ENCODE data around the gene KRT4. TPM values are rescaled to one million over a fixed set of nuclear protein-coding genes. Genes with fewer than 3 reads are reported as not detected.
"Not testable (repeated sequence)": the region's sequence is repeated elsewhere in the genome, so short reads cannot be mapped to it uniquely, and the experiment has no call there.

The KRT4 gene
- total RNA-seq, 8 experiments from 2014 or later: 0.14 to 1.7 (median 0.66) TPM; not detected in 3

DNA sequence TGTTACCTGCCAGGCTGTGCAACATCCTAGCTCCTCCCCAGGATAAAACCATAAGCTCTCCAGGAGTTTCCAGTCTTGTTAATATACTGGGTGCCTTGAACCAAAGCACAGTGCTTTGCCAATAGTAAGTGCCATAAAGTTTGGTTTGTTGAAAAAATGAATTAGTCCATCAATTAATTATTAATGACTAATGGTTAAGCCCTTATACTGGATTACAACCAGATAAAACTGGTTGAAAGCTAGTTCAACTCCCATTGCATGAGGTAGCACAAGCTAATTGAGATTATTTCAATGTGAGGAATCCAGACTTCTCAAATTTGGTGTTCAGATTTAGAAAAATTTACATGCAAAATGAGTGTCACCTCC is 16.4 kb downstream of the KRT4 start:
- no peak for ATAC-seq (replicated peaks in 6 of 8)
- Histone ChIP-seq H3K4me3 (no peak overlapping the region), H3K4me1 (replicated peaks in 1 of 2) (peaks cover 0 to 2% of the 10 kb centered on the region in 2 donors), H3K27ac (no peak overlapping the region)
- in situ Hi-C loops (cut with MboI; ENCODE audit: low pct_unique_long_range_greater_than_20kb in 2 of 9, low sequenced_read_pairs in 9 of 9, unreplicated experiment in 9 of 9): no loop called here

DNA sequence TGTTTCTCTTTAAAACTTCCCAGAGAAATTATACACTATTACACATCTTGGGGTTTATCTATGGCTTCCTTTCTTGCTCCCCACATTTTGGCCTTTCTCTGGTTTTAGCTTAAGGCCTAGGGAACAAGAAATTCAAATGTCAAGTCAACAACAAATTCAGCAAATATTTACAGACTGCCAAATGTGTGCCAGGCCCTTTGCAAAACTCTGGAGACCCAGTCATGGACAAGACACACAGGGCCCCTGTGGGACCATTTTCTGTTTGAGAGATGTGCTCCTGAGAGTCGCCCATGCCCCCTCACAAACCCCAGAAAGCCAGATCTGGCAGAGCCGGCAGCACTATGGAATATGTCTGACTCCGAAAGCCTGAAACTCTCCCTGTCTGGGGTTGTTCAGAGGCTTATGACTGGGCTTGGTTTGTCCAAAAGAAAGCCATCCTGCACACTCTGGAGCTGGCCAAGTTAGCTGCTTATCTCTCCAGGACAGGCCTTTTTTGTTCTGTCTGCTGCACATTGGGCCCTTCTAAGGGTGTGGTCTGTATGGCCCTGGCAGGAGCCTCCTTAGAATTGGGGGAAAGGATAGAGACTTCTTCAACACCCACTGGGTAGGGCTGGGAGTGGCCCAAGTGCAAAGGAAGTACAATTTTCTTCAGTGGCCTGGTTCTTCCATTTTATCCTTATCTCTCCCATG is 16.9 kb downstream of the KRT4 start:
- no peak overlapping the region for H3K27ac ChIP-seq
- ATAC-seq (replicated peaks in 6 of 8): no peak
- in situ Hi-C loops (cut with MboI; ENCODE audit: low pct_unique_long_range_greater_than_20kb in 2 of 9, low sequenced_read_pairs in 9 of 9, unreplicated experiment in 9 of 9): no loop called here
- H3K4me1 ChIP-seq (replicated peaks in 1 of 2): peaks cover 0 to 2% of the 10 kb centered on the region in 2 donors
- no peak overlapping the region for H3K4me3 ChIP-seq
- 0 to 92% (median 57%) methylated on average over 1 to 2 of the region's 3 CpGs; no CpG with 5 or more reads in 5 of the 10 experiments for WGBS, 10 experiments

DNA sequence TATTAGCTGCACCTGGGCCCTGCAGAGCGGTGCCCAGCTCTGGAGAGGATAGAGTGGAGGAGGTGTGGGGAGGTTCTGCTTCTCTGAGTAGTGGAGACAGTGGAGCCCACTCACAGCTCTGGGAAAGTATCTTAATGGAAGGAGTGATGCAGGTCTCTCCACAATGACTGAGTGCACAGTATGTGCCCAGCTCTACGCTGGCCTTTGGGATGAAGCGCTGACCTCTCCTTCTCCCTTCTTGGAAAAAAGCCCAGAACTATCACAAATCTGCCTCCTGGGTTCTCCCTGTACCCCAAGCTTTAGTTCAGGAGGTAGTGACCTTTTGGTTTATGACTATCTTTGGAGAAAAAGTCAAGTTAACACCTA is 17.5 kb downstream of the KRT4 start:
- Histone ChIP-seq H3K27ac (no peak overlapping the region), H3K4me1 (replicated peaks in 1 of 2) (peaks cover 0 to 2% of the 10 kb centered on the region in 2 donors), H3K4me3 (no peak overlapping the region)
- ATAC-seq (replicated peaks in 6 of 8): no peak
- 75 to 100% (median 100%) methylated on average over 1 to 2 of the region's 3 CpGs; no CpG with 5 or more reads in 7 of the 10 experiments for WGBS, 10 experiments
- in situ Hi-C loops (cut with MboI; ENCODE audit: low pct_unique_long_range_greater_than_20kb in 2 of 9, low sequenced_read_pairs in 9 of 9, unreplicated experiment in 9 of 9): no loop called here

GRCh38 chr12:52795694-52796428 is 18.1 kb downstream of the KRT4 start, which contains the start of gene KRT3:
Gene KRT3 (minus strand): TSS chr12:52796117. CDS start chr12:52796042, 75 bp downstream.
- ATAC-seq (replicated peaks in 6 of 8): no peak
- H3K27ac ChIP-seq: no peak within 1 kb of the TSS
- in situ Hi-C loops (cut with MboI; ENCODE audit: low pct_unique_long_range_greater_than_20kb in 2 of 9, low sequenced_read_pairs in 9 of 9, unreplicated experiment in 9 of 9): no loop called here
- no peak within 1 kb of the TSS for H3K4me3 ChIP-seq
- 67 to 89% (median 78%) methylated on average over 1 to 13 of the region's 17 CpGs; no CpG with 5 or more reads in 2 of the 10 experiments for WGBS, 10 experiments
- H3K4me1 ChIP-seq (replicated peaks in 1 of 2): peaks cover 0 to 2% of the 10 kb centered on the region in 2 donors

DNA sequence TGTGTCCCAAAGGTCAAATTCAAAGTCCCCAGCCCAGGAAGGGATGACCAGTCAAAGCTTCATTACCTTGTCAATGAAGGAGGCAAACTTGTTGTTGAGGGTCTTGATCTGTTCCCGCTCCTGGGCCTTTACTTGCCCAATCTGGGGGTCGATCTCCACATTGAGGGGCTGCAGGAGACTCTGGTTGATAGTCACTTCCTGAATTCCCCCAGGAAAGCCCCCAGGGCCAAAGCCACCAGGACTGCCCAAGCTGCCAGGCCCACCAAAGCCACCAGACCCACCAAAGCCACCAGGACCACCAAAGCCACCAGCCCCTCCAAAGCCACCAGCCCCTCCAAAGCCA is 18.6 kb downstream of the KRT4 start:
- H3K27ac ChIP-seq; in situ Hi-C loops (cut with MboI; ENCODE audit: low pct_unique_long_range_greater_than_20kb in 2 of 9, low sequenced_read_pairs in 9 of 9, unreplicated experiment in 9 of 9); H3K4me3 ChIP-seq; ATAC-seq (replicated peaks in 6 of 8); H3K4me1 ChIP-seq (replicated peaks in 1 of 2): not testable (repeated sequence)
- WGBS, 10 experiments: 60 to 100% methylated on average over 1 of the region's 2 CpGs; no CpG with 5 or more reads in 8 of the 10 experiments

DNA sequence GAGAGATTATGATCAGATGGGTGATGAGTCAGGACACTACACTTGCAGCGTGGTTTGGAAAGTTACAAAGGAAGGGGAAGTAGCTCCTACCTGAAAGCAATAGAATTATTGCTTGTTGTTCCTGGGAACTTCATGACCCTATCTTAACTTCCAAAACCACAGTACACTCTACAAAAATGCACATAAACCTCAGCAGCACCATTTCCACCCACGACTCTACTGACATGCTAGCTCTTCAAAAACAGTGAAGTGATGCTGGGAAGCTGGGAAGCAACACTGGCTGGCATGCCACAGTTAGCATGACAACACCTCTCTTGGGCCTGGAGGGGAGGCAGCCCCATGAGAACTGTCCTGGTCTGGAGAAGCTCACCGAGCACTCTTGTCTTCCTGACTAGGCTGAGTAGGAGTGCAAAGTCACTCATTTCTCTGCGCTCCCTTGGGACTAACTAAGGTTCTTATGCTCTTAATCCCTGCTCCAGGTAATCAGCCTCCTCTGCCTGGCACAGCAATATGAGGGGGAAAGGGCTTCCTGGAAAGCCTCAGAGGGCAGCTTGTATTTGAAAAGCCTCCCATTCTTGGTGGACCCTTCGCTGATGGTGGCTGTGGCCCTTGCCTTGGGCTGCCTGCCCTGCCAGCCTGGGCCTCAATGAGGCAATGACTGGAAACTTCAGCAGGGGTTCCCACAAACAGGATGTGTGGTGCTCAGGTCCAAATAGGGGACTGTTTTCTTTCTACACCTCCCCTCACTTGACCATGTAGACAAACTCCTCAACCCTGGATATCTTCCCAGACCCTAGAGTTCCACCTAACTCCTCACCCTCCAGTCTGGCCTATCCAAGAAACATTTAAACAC is 19.2 kb downstream of the KRT4 start:
- Histone ChIP-seq H3K4me3 (no peak overlapping the region), H3K27ac (no peak overlapping the region), H3K4me1 (replicated peaks in 1 of 2) (no peaks in the 10 kb centered on the region)
- no peak for ATAC-seq (replicated peaks in 6 of 8)
- WGBS, 10 experiments: 0 to 69% (median 40%) methylated on average over 1 to 2 of the region's 5 CpGs; no CpG with 5 or more reads in 3 of the 10 experiments
- in situ Hi-C loops (cut with MboI; ENCODE audit: low pct_unique_long_range_greater_than_20kb in 2 of 9, low sequenced_read_pairs in 9 of 9, unreplicated experiment in 9 of 9): no loop called here

DNA sequence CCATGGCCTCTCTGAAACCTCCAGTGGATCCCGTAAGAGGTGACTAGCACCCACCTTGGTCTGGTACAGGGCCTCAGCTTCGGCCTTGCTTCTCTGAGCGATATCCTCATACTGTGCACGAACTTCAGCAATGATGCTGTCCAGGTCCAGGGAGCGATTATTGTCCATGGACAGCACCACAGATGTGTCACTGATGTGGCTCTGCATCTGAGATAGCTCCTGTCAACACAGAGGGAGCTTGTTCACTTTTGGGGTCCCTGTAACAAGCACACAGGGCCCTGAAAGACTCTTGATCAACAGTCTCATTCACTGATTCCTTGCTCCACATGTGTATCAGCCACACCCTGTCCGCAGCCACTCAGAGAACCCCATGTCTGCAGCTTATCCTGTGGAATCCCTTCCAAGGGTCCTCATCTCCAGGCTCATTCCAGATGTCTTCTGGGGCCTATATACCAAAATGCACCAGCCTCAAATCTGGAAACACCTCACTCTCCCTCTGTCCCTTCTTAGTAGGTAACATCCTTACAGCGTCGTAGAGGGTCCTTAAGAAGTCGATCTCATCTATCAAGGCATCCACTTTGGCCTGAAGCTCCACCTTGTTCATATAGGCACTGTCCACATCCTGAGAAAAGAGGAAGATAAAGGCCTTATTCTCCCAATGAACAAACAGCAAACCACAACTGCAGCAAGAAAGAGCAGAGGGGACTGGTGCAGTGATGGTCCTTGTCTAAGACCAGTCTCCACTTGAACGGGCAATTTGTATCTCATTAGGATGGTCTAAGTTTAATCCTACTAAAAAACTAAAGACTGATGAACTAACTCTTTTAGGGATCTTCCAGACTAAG is 21.5 kb downstream of the KRT4 start:
- in situ Hi-C loops (cut with MboI; ENCODE audit: low pct_unique_long_range_greater_than_20kb in 2 of 9, low sequenced_read_pairs in 9 of 9, unreplicated experiment in 9 of 9): no loop called here
- 0 to 100% (median 86%) methylated on average over 1 to 9 of the region's 10 CpGs; no CpG with 5 or more reads in 2 of the 10 experiments for WGBS, 10 experiments
- Histone ChIP-seq H3K4me3 (no peak overlapping the region), H3K27ac (no peak overlapping the region), H3K4me1 (replicated peaks in 1 of 2) (no peaks in the 10 kb centered on the region)
- ATAC-seq (replicated peaks in 6 of 8): no peak

DNA sequence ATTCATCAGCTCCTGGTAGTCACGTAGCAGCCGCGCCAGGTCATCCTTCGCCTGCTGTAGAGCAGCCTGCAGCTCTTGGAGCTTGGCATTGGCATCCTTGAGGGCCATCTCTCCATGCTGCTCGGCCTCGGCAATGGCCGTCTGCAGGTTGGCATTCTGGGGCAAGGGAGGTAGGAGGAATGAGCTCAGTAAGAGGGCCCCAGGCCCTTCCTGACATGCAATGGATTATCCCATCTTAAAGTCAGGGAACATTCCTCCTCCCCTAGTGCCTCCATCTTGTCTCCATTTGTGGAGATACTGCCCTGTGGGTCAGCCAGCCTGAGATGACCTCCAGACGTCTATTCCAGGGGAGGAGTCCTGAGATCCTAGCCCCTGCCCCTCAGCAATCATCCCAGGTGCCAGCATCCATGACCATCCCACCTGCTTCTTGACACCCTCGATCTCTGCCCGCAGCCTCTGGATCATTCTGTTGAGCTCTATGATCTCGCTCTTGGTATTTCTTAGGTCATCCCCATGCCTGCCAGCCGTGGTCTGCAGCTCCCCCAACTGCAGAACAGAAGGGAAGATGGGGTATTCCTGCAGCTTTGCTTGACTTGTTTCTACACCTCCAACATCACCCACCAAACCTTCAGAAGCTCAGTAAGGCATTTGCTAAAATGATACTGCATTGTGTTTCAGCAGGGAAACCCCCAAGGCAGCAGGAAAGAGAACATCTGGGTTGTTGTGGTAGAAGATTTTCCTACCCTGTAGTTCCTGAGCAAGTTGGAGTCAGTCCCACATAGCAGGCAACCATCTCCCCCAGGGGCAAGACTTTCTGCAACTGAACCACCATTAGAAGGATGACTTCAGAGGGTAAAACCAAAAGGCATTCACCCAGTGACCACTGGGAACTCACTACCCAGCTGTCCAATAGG is 22.4 kb downstream of the KRT4 start:
- H3K4me3 ChIP-seq: no peak overlapping the region
- H3K27ac ChIP-seq: no peak overlapping the region
- WGBS, 10 experiments: 60 to 90% (median 73%) methylated on average over 1 to 7 of the region's 12 CpGs; no CpG with 5 or more reads in 5 of the 10 experiments
- no peaks in the 10 kb centered on the region for H3K4me1 ChIP-seq (replicated peaks in 1 of 2)
- no peak for ATAC-seq (replicated peaks in 6 of 8)
- in situ Hi-C loops (cut with MboI; ENCODE audit: low pct_unique_long_range_greater_than_20kb in 2 of 9, low sequenced_read_pairs in 9 of 9, unreplicated experiment in 9 of 9): no loop called here

- H3K27ac ChIP-seq: no peak overlapping the region
- no peak overlapping the region for H3K4me3 ChIP-seq
- in situ Hi-C loops (cut with MboI; ENCODE audit: low pct_unique_long_range_greater_than_20kb in 2 of 9, low sequenced_read_pairs in 9 of 9, unreplicated experiment in 9 of 9): no loop called here
- 41 to 92% (median 77%) methylated on average over 3 to 12 of the region's 19 CpGs; no CpG with 5 or more reads in 2 of the 10 experiments for WGBS, 10 experiments
- no peak for ATAC-seq (replicated peaks in 6 of 8)
- no peaks in the 10 kb centered on the region for H3K4me1 ChIP-seq (replicated peaks in 1 of 2)
Observed at GRCh38 chr12:52790427-52791270, 23.3 kb downstream of the KRT4 start.

- in situ Hi-C loops (cut with MboI; ENCODE audit: low pct_unique_long_range_greater_than_20kb in 2 of 9, low sequenced_read_pairs in 9 of 9, unreplicated experiment in 9 of 9): no loop called here
- 0 to 26% (median 0%) methylated on average over 2 to 10 of the region's 50 CpGs; no CpG with 5 or more reads in 7 of the 10 experiments for WGBS, 10 experiments
- H3K4me1 ChIP-seq (replicated peaks in 1 of 2): no peaks in the 10 kb centered on the region
- no peak overlapping the region for H3K27ac ChIP-seq
- H3K4me3 ChIP-seq: no peak overlapping the region
- peak in 3 of 8 experiments; percentile 57 to 61 (median 60) for ATAC-seq (replicated peaks in 6 of 8)
Observed at GRCh38 chr12:52789637-52790426, 24.1 kb downstream of the KRT4 start.
